Nephron progenitor cell (in vitro differentiated cells): Measurements from ENCODE around the gene PIK3R1.
"Not testable (repeated sequence)": the region's sequence is repeated elsewhere in the genome, so short reads cannot be mapped to it uniquely, and the experiment has no call there.

Source experiments
- DNase-seq: peaks from one replicate; pipeline ENCODE4 v3.0.0; 2021
- H3K27ac Mint-ChIP-seq: 2 replicates; pipeline ENCODE4 v1.8.0; 2021; ENCODE audit warnings: mild to moderate bottlenecking, moderate library complexity, mixed read lengths
- H3K27me3 Mint-ChIP-seq: 2 replicates; pipeline ENCODE4 v1.8.0; 2021; ENCODE audit warnings: mild to moderate bottlenecking, low read depth, mixed read lengths; ENCODE audit not compliant: poor library complexity
- H3K36me3 Mint-ChIP-seq: 2 replicates; pipeline ENCODE4 v1.8.0; 2021; ENCODE audit warnings: low read depth, mixed read lengths
- H3K4me1 Mint-ChIP-seq: 2 replicates; pipeline ENCODE4 v1.8.0; 2021; ENCODE audit warnings: mixed read lengths
- H3K4me3 Mint-ChIP-seq: 2 replicates; pipeline ENCODE4 v1.8.0; 2021; ENCODE audit warnings: mild to moderate bottlenecking, moderate library complexity, mixed read lengths
- H3K9me3 Mint-ChIP-seq: 2 replicates; pipeline ENCODE4 v1.8.0; 2021; ENCODE audit warnings: mild to moderate bottlenecking, moderate library complexity, mixed read lengths
- CTCF ChIP-seq: fragments of 200-600 bp; sonication (generic); IDR thresholded peaks from 2 replicates; pipeline ENCODE4 v1.5.0; 2021; ENCODE audit warnings: antibody characterized with exemption

Gene PIK3R1

GRCh38 chr5:68193481-68194036 is 22.0 kb upstream of the PIK3R1 start:
- no peak for DNase-seq
- Mint-ChIP-seq H3K4me1 (peaks cover 51% of the 10 kb centered on the region), H3K27ac (no peak overlapping the region), H3K9me3 (no peaks in the 10 kb centered on the region), H3K4me3 (no peak overlapping the region), H3K36me3 (no peaks in the 10 kb centered on the region), H3K27me3 (no peaks in the 10 kb centered on the region)
- no peak for TF ChIP-seq CTCF

- DNase-seq, result no peak
- Mint-ChIP-seq H3K4me3 (no peak overlapping the region), H3K36me3 (no peaks in the 10 kb centered on the region), H3K9me3 (no peaks in the 10 kb centered on the region), H3K4me1 (peaks cover 44% of the 10 kb centered on the region), H3K27me3 (no peaks in the 10 kb centered on the region), H3K27ac (no peak overlapping the region)
- no peak for TF ChIP-seq CTCF
Measured at GRCh38 chr5:68194386-68194785, 21.2 kb upstream of the PIK3R1 start.

- Mint-ChIP-seq H3K27ac (no peak overlapping the region), H3K27me3 (no peaks in the 10 kb centered on the region)
Measured at GRCh38 chr5:68195137-68195536, 20.4 kb upstream of the PIK3R1 start.

GRCh38 chr5:68196876-68197275 is 18.7 kb upstream of the PIK3R1 start:
- Mint-ChIP-seq H3K4me3 (no peak overlapping the region), H3K27me3 (no peaks in the 10 kb centered on the region), H3K9me3 (no peaks in the 10 kb centered on the region), H3K4me1 (peaks cover 23% of the 10 kb centered on the region), H3K36me3 (no peaks in the 10 kb centered on the region), H3K27ac (no peak overlapping the region)
- no peak for DNase-seq
- no peak for TF ChIP-seq CTCF

More at GRCh38 chr5:68195137-68195536, 20.4 kb upstream of the PIK3R1 start:
- Mint-ChIP-seq H3K9me3 (no peaks in the 10 kb centered on the region), H3K36me3 (no peaks in the 10 kb centered on the region), H3K4me1 (peaks cover 37% of the 10 kb centered on the region), H3K4me3 (no peak overlapping the region)
- no peak for TF ChIP-seq CTCF
- no peak for DNase-seq

GRCh38 chr5:68200288-68200687 is 15.3 kb upstream of the PIK3R1 start:
- H3K4me3 Mint-ChIP-seq, result no peak overlapping the region
- no peaks in the 10 kb centered on the region for H3K4me1 Mint-ChIP-seq
- H3K27ac Mint-ChIP-seq, result no peak overlapping the region
- H3K9me3 Mint-ChIP-seq, result no peaks in the 10 kb centered on the region
- TF ChIP-seq CTCF, result no peak
- DNase-seq, result no peak
- no peaks in the 10 kb centered on the region for H3K36me3 Mint-ChIP-seq
- no peaks in the 10 kb centered on the region for H3K27me3 Mint-ChIP-seq

- Mint-ChIP-seq H3K36me3 (peaks cover 28% of the 10 kb centered on the region), H3K9me3 (peaks cover 40% of the 10 kb centered on the region), H3K4me1 (peaks cover 13% of the 10 kb centered on the region)
- not testable (repeated sequence) for H3K4me3 Mint-ChIP-seq, H3K27ac Mint-ChIP-seq, H3K27me3 Mint-ChIP-seq, DNase-seq
Measured at GRCh38 chr5:68210654-68211053, 4.9 kb upstream of the PIK3R1 start.
